NCI-H1694 (cell line): ENCODE measurements around the gene MPST.
"Not testable (repeated sequence)": the region's sequence is repeated elsewhere in the genome, so short reads cannot be mapped to it uniquely, and the experiment has no call there.

Experiments used
- DNase-seq: peaks from one replicate; lab custom pipeline; 2025; lab: John Stamatoyannopoulos, UW

MPST gene

GRCh38 chr22:37062376-37062675 is 42.8 kb downstream of the MPST start:
- no peak for DNase-seq

- DNase-seq, result no peak
Observed at GRCh38 chr22:37062702-37063381, 43.3 kb downstream of the MPST start.

- DNase-seq, result no peak
Observed at GRCh38 chr22:37063431-37064420, 44.2 kb downstream of the MPST start.

- no peak for DNase-seq
Observed at GRCh38 chr22:37064553-37064952, 45.0 kb downstream of the MPST start.

- no peak for DNase-seq
Observed at GRCh38 chr22:37065180-37065579, 45.6 kb downstream of the MPST start.

GRCh38 chr22:37065961-37066360 is 46.4 kb downstream of the MPST start:
- no peak for DNase-seq

- no peak for DNase-seq
Observed at GRCh38 chr22:37067428-37067827, 47.9 kb downstream of the MPST start.

- no peak for DNase-seq
Observed at GRCh38 chr22:37068859-37069258, 49.3 kb downstream of the MPST start.

- DNase-seq, result no peak
Observed at GRCh38 chr22:37069319-37069718, 49.8 kb downstream of the MPST start.

GRCh38 chr22:37069719-37070118 is 50.2 kb downstream of the MPST start:
- DNase-seq, result no peak

- DNase-seq, result no peak
Observed at GRCh38 chr22:37070334-37070733, 50.8 kb downstream of the MPST start.

GRCh38 chr22:37070744-37071143 is 51.2 kb downstream of the MPST start:
- DNase-seq, result no peak

- not testable (repeated sequence) for DNase-seq
Observed at GRCh38 chr22:37071850-37072592, 52.5 kb downstream of the MPST start.

- no peak for DNase-seq
Observed at GRCh38 chr22:37072673-37073072, 53.1 kb downstream of the MPST start.

- no peak for DNase-seq
Observed at GRCh38 chr22:37074537-37074936, 55.0 kb downstream of the MPST start.

- DNase-seq, result no peak
Observed at GRCh38 chr22:37075046-37075445, 55.5 kb downstream of the MPST start.

- DNase-seq, result no peak
Observed at GRCh38 chr22:37075822-37076433, 56.4 kb downstream of the MPST start.

GRCh38 chr22:37077802-37078448 is 58.4 kb downstream of the MPST start:
- DNase-seq, result peak; percentile 50

- DNase-seq, result no peak
Observed at GRCh38 chr22:37079158-37079557, 59.6 kb downstream of the MPST start.
